Stimulated activated CD8-positive, alpha-beta memory T cell treated with anti-CD3 and anti-CD28 coated beads, Interleukin-12 subunit alpha, Interleukin-12 subunit beta, amount 100 ng/mL, for 24 hours (primary cell): ENCODE results near the gene DDR2.

ENCODE experiments used
- DNase-seq: peaks from one replicate; pipeline ENCODE4 v3.0.0-alpha.2; 2020; ENCODE audit errors: extremely low read depth

Gene DDR2

DNA sequence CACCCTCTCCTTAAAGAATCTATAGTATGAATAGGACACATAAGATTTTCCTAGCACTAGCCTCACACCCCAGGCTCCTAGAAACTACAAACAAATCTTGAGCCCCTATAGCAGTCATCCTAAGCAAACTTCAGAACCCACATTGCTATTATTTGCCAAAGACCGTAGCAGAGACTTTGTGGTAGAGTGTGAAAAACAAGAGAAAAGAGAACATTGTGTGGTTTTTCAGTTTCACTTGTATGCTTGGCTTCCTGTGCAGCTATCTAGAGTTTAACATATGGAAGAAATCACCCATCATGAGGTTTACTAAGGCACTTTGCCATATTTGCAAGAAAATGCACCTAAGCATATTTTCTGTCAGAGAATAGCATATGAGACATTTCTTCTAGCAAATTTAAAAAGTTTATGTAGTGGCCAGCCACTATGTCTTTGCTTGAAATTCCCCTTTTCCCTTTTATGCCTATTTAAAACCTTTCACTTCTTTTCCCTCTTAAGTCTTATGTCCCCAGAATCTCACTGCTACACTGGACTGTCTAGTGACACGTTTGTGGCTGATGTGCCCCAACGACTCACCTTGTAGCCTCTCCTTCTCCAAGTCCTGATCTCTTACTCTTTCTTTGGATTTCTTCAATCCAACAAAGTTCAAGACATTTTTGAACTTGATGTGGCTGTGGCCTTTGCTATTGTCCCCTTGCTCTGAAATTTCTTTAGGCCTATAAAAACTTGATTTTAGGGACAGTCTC, 203.1 kb downstream of the DDR2 start:
- no peak for DNase-seq
